HG03439 (cell line): ENCODE measurements around the gene PTRHD1.
"Not testable (repeated sequence)": the region's sequence is repeated elsewhere in the genome, so short reads cannot be mapped to it uniquely, and the experiment has no call there.

Experiments
- ATAC-seq: cut with Tn5 transposase; IDR thresholded peaks from one replicate; pipeline ENCODE4 v1.9.1; 2021; ENCODE audit warnings: mild to moderate bottlenecking, moderate library complexity; ENCODE audit not compliant: unreplicated experiment

PTRHD1 gene

GRCh38 chr2:24792874-24793760, at the start of gene PTRHD1, which contains the start of gene CENPO:
TSS of gene PTRHD1 (minus strand) at chr2:24793391. CDS start at chr2:24793377, 14 bp downstream.
TSS of gene CENPO (plus strand) at chr2:24793425. CDS start at chr2:24793920, 495 bp downstream.
- ATAC-seq: peak; percentile 91

GRCh38 chr2:24842081-24843050, 49.2 kb upstream of the PTRHD1 start:
- no peak for ATAC-seq

DNA sequence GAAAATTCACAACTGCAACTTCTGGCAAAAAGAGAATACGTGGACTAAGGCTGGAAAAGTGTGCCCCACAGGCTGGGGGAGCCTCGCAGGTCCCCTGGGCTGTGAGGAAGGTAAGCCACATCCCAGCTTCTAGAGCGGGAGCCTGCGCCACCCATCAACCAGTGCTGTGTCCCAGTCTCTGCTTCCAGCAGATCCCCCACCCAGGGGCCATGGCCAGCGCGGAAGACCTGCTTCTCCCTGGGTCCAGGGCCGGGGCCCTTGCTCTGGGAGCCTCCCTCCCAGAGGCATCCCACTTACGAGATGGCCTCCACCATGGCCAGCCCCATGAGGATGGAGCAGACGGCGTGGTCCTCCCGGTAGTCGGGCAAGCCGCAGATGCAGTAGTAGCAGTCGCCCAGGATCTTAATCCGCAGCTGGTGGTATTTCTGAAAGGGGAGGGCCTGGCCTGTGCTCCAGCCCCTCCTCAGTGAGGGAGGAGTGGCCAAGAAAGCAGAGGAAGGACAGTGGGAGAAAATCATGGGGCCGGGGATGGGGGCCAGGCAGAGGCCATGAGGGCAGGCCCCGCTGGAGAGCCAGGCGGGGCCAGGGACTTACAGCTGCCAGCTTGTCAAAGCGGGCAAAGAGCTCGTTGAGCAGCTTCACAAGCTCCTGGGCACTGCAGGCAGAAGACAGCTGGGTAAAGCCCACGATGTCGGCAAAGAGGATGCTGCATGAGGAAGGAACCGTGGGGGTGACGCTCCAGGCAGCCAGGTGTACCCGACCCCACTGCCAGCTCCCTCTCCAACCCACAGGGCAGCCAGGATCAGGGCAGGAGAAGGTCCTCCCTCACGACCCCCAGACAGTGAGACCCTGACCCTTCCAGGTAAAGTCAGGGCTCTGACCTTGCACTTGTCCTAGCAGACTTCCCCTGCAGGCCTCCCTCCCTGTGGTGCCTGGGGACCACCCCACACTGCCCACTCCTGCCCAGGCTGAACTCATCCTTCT, 48.1 kb upstream of the PTRHD1 start:
- no peak for ATAC-seq

DNA sequence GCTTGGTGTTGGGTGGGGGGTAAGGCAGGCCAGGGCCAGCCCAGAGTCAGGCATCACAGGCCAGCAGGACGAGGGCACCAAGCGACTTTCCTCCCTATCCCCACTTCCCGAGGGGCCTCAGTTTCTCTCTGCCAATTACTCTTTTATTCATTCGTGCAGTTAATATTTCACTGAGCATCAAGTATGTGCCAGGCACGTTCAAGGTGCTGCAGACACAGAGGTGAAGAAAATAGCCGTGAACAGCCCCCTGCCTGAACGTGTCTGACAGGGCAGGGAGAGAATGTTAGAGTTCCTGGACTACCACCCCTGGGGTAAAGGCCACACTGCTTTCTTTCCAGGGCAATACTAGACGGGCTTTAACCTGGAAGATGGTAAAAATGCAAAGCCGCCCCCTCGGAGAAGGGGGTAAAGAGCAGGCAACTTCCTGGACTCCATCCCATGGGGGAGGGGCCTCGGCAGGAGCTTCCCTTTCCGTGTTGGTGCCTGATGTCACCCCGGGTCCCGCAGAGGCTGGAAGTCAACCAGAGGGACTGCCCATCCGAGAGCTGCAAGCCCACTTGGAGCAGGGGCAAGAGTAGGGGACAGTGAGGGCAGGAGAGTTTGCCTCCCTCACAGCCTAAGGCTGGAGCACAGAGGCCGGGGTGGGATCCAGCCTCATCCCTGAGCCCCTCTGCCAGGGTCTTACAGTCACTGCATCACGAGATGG, 47.1 kb upstream of the PTRHD1 start:
- ATAC-seq: no peak

- no peak for ATAC-seq
Observed at GRCh38 chr2:24839729-24840128, 46.5 kb upstream of the PTRHD1 start.

GRCh38 chr2:24838541-24838940, 45.4 kb upstream of the PTRHD1 start:
- ATAC-seq: no peak

- ATAC-seq: no peak
Observed at GRCh38 chr2:24837996-24838513, 44.9 kb upstream of the PTRHD1 start.

GRCh38 chr2:24836706-24837105, 43.5 kb upstream of the PTRHD1 start:
- no peak for ATAC-seq

GRCh38 chr2:24836206-24836605, 43.0 kb upstream of the PTRHD1 start:
- no peak for ATAC-seq

DNA sequence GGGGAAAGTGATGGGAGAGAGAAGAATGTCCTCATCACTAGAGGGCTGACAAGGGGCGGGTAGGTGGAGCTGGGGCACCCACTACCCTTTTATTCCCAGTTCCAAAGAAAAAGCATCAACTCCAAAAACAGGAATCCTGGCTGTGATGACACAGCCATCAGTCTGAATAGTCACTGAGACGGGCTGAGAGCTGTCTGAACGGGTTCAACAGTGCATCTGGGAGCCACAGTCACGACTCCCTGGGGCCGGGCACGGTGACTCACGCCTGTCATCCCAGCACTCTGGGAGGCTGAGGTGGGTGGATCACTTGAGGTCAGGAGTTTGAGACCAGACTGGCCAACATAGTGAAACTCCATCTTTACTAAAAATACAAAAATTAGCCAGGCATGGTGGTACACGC, 42.2 kb upstream of the PTRHD1 start:
- not testable (repeated sequence) for ATAC-seq

DNA sequence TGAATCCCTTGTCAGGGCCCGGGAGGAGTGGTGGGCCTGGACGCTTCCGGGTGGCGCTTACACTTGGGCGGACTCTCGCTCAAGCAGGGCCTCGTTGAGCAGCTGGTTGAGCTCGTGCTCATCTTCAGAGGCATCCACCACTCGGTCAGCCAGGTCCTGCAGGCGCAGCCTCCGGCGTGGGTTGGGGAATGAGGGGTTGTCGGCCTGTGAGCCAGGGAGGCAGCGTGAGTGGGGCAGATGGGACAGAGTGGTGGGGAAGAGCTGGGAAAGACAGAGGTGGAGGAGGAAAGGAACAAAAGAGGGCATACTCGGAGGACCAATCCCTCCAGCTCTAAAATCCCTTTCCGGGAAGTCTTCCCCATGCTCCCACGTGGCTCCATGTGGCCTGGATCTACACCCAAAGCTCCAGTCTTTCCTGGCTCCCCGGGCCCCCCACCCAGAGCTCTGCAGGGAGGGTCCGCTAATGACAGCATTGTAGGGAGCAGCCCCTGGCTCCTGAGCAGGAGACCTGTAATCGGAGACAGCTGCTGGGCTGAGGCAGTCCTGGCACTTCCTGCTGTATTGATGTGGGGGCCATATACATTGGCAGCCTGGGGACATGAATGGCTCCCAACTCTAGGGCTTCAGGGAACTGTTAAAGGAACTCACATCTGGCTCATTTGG, 41.7 kb upstream of the PTRHD1 start:
- no peak for ATAC-seq

GRCh38 chr2:24833821-24834732, 40.9 kb upstream of the PTRHD1 start:
- ATAC-seq: no peak

- ATAC-seq: no peak
Observed at GRCh38 chr2:24832931-24833701, 39.9 kb upstream of the PTRHD1 start.

GRCh38 chr2:24832521-24832920, 39.3 kb upstream of the PTRHD1 start:
- ATAC-seq: no peak

DNA sequence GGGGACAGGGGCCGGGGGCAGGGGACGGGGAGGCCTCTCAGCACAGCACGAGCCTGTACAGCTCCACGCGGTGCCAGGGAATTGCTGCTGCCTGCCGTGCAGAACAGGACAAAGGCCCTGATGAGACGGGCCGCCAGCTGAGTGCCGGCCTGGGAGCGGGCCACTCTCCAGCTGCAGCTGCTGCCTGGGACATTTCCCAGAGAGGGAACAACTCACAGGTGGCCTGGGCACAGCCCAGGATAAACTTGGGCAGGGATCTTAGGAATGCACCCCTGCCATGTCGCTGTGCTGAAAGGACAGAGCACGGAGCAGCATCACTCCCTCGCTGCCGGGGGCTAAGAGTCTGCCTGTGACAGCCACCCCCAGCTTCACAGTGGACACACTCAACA, 38.9 kb upstream of the PTRHD1 start:
- ATAC-seq: no peak

- no peak for ATAC-seq
Observed at GRCh38 chr2:24831221-24832072, 38.3 kb upstream of the PTRHD1 start.
